Large intestine (tissue), 3 donors: ENCODE measurements around the gene LAPTM5. TPM values are rescaled to one million over a fixed set of nuclear protein-coding genes. Genes with fewer than 3 reads are reported as not detected.

Experiments
- DNase-seq, 2 donors: peaks; one replicate each; pipeline versions ENCODE4 v3.0.0 to v3.0.0-alpha.2; 2013
- H3K27ac ChIP-seq: one replicate; pipeline ENCODE4 v1.5.1; 2013; ENCODE audit warnings: low read length
- H3K27me3 ChIP-seq: 2 replicates; pipeline ENCODE4 v1.6.1; 2013; ENCODE audit warnings: low read length; ENCODE audit not compliant: control insufficient read depth, insufficient read depth
- H3K36me3 ChIP-seq: 2 replicates; pipeline ENCODE4 v1.6.1; 2013; ENCODE audit warnings: low read length; ENCODE audit not compliant: control insufficient read depth, insufficient read depth
- H3K4me1 ChIP-seq: one replicate; pipeline ENCODE4 v1.6.1; 2013; ENCODE audit warnings: low read length; ENCODE audit not compliant: control insufficient read depth, insufficient read depth
- H3K4me3 ChIP-seq: one replicate; pipeline ENCODE4 v1.5.1; 2013; ENCODE audit warnings: low read length
- H3K9me3 ChIP-seq: one replicate; pipeline ENCODE4 v1.6.1; 2013; ENCODE audit warnings: mild to moderate bottlenecking, low read depth, low read length, moderate library complexity; ENCODE audit not compliant: control insufficient read depth
- WGBS: methylation state at CpG from one replicate; pipeline ENCODE4 v1.1.5; 2013; ENCODE audit warnings: low lambda C conversion rate; ENCODE audit not compliant: insufficient coverage; 5-methylcytosine and 5-hydroxymethylcytosine counted together
- polyA plus RNA-seq: library from polyadenylated mRNA; unstranded; fragments of 120-200 nt; gene quantifications from one replicate; pipeline ENCODE4 v1.2.1, GENCODE V29; 2013

Gene LAPTM5
- polyA plus RNA-seq, 1 donor, result 39.9 TPM

- no peaks in the 10 kb centered on the region for H3K36me3 ChIP-seq
- peaks cover 68% of the 10 kb centered on the region for H3K4me1 ChIP-seq
- no peak for DNase-seq
- no peak overlapping the region for H3K4me3 ChIP-seq
- no peak overlapping the region for H3K27ac ChIP-seq
- no CpG with 5 or more reads among the region's 11 CpGs for WGBS
- H3K27me3 ChIP-seq, result no peaks in the 10 kb centered on the region
- H3K9me3 ChIP-seq, result peaks cover 7% of the 10 kb centered on the region
Measured at GRCh38 chr1:30742300-30742962, 15.1 kb downstream of the LAPTM5 start.

DNA sequence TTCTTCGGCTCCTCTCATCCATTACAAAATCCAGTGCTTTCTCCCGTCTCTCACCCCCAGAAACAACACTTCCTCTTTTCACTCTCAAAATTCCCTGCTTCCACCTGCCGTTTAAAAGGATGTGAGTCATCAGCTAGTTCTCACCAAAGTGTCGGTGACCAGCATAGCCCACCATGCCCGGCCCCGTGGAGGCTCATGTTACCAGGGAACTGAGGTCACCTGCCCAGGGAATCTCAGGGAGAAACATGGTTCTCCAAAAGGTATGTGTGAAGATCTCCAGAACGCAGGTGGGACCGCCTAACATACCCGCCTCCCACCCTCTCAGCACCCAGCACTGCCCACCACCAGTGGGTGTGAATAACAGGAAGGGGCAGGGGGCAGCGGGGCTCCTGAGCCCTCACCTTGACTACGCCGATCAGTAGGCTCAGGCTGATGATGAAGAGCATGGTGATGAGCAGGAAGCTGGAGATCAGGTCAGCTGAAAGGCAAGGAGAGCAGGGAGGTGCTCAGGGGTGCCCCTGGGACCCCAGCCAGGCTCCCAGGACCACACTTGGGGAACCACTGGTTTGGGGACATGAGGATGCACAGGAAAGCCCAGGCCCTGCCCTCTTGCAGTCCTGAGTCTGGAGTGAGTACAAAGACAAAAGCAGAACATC, 16.2 kb downstream of the LAPTM5 start:
- no peak for DNase-seq
- Histone ChIP-seq H3K27ac (peak overlapping the region; percentile 83), H3K9me3 (peaks cover 7% of the 10 kb centered on the region), H3K4me1 (peaks cover 63% of the 10 kb centered on the region), H3K36me3 (no peaks in the 10 kb centered on the region), H3K4me3 (no peak overlapping the region), H3K27me3 (no peaks in the 10 kb centered on the region)
- WGBS, result no CpG with 5 or more reads among the region's 12 CpGs

DNA sequence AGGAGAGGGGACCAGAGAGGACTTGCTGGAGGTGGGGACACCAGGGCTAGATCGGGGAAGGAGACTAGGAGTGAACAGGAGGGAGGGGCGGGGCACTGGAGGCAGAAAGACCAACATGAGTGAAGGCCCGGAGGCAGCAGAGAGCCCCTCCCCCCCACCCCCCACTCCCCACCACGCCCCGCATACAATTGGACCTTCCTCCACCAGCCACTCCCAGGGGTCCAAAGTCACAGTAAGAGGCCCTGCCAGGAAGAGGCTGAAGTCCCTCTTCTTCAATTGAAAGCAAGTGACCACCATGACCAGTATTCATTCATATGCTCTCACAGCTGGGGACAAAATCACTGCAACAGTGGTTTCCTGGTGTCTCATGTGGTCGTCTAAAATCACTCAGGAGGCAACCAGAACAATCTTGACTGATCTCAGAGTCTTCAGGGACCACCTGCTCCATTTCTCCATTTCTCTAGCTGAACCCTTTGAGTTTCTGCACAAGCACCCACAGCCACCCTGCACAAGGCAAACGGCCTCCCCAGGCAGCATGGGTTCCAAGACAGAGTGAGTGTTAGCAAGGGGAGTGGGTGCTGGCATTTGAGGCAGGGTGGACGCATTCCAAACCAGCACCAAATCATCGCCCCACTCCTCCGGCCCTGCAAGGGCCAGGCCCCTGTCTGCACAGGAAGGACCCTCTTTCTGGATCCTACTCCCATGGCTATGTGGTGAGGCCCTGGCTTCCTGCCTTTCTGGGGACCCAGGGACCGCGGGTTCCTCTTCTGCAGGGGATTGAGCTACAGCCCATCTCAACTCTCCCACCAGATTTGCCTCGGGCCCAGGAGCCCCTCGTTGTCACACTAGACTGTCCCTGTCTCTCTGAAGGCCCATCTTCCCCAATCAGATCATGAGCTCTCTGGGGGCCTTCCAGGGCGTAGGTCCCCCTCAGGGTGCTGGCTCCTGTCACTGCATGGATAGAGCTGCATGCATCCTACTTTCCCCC, 17.0 kb downstream of the LAPTM5 start:
- peaks cover 55% of the 10 kb centered on the region for H3K4me1 ChIP-seq
- WGBS, result no CpG with 5 or more reads among the region's 15 CpGs
- no peaks in the 10 kb centered on the region for H3K36me3 ChIP-seq
- peak overlapping the region; percentile 92 for H3K27ac ChIP-seq
- peaks cover 7% of the 10 kb centered on the region for H3K9me3 ChIP-seq
- no peak overlapping the region for H3K4me3 ChIP-seq
- peak; percentile 71 to 85 for DNase-seq
- no peaks in the 10 kb centered on the region for H3K27me3 ChIP-seq

DNA sequence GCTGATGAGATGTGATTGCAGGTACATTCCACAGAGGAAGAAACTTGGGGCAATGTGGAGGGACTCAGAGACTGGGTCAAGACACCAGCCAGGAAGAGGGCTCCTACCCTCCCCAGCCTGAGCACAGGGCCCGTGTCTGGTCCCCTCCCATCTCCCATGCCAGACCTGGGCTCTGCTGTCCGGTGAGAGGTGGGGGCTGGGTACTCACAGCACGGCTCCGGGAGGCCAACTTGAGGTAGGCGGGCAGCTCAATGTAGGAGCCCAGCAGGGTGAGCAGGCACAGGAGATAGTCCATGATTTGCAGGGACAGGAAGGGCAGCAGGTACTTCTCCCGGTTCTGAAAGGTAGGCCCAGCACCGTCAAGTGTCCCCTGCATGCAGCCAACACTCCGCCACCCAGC, 18.0 kb downstream of the LAPTM5 start:
- Histone ChIP-seq H3K4me1 (peaks cover 46% of the 10 kb centered on the region), H3K36me3 (no peaks in the 10 kb centered on the region), H3K4me3 (no peak overlapping the region), H3K27me3 (no peaks in the 10 kb centered on the region), H3K27ac (peak overlapping the region; percentile 92), H3K9me3 (peaks cover 7% of the 10 kb centered on the region)
- no CpG with 5 or more reads among the region's 8 CpGs for WGBS
- no peak for DNase-seq

DNA sequence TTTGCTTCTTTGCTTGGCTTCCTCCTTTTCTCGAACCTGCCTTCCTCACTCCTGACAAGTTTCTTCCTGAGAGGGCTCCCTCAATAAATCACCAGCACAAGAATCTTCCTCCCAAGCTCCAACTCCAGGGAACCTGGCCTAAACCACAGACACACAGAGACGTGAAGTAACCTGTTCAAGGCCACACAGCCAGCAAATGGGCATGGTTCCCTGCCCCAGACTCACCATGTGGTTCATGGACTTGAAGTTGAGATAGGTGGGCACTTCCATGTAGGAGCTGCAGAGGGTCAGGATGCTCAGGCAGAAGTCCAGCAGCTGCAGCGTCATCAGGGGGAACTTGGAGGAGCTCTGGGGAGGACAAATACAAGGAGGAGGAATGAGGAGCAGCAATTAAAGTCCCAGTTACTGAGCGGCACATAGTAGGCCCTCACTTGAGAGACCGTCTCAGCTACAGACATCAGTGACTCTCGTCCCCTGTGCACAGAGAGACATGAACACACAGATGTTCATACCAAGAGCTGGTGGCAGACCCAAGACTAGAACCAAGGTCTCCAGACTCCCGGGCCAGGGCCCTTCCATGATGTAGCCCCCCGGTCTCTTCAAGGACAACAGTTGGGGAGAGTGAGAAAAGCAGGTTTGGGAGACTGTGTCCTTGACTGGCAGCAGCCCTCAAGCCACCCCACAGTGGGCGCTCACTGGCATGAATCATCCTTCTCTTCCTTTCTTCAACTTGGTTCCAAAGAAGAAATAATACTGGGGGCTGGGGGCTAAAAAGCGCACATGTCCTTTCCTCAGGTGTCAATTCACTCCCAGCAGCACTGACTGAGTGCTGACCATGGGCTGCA, 18.6 kb downstream of the LAPTM5 start:
- Histone ChIP-seq H3K4me3 (no peak overlapping the region), H3K4me1 (peaks cover 39% of the 10 kb centered on the region), H3K27me3 (no peaks in the 10 kb centered on the region), H3K36me3 (no peaks in the 10 kb centered on the region), H3K27ac (peak overlapping the region; percentile 92), H3K9me3 (peaks cover 7% of the 10 kb centered on the region)
- WGBS, result 100% methylated on average over 1 of the region's 10 CpGs
- DNase-seq, result no peak

DNA sequence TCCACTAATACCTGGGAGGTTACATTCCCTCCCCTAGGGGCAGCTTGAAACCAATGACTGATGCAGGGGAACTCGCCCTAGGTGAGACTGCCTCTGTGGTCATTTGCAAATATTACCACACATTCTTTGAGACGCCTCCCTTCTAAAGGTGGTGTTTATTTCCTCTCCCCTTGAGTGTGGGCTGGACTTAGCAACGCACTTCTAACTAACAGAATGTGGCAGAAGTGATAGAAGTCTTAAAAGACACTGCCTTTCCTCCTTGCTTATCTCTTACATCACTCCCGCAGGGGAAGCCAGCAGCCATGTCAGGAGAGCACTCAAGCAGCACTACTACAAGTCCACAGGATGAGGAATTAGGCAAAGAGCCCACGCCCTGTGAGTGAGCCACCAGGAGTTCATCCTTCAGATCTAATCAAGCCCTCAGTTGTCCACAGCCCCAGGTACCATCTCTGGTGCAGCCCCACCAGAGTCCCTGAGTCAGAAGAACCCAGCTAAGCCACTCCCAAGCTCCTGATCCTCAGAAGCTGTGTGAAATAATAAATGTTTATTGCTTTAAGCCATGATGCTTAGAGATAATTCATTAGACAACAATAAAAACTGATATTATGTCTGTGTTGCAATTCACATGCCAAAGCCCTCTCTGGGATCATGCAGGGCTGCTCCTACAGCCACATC, 19.4 kb downstream of the LAPTM5 start:
- Histone ChIP-seq H3K4me1 (peaks cover 39% of the 10 kb centered on the region), H3K9me3 (peaks cover 7% of the 10 kb centered on the region), H3K27me3 (no peaks in the 10 kb centered on the region), H3K36me3 (no peaks in the 10 kb centered on the region), H3K27ac (peak overlapping the region; percentile 92), H3K4me3 (no peak overlapping the region)
- peak; percentile 55 to 76 for DNase-seq
- no CpG with 5 or more reads among the region's 5 CpGs for WGBS

GRCh38 chr1:30737357-30738039, 20.1 kb downstream of the LAPTM5 start:
- Histone ChIP-seq H3K36me3 (no peaks in the 10 kb centered on the region), H3K4me3 (no peak overlapping the region), H3K4me1 (peaks cover 39% of the 10 kb centered on the region), H3K27me3 (no peaks in the 10 kb centered on the region), H3K27ac (peak overlapping the region; percentile 92), H3K9me3 (peaks cover 7% of the 10 kb centered on the region)
- no peak for DNase-seq
- no CpG with 5 or more reads among the region's 14 CpGs for WGBS

GRCh38 chr1:30735668-30736498, 21.7 kb downstream of the LAPTM5 start:
- Histone ChIP-seq H3K27ac (no peak overlapping the region), H3K9me3 (peaks cover 7% of the 10 kb centered on the region), H3K27me3 (no peaks in the 10 kb centered on the region), H3K4me3 (no peak overlapping the region), H3K36me3 (no peaks in the 10 kb centered on the region), H3K4me1 (peaks cover 35% of the 10 kb centered on the region)
- DNase-seq, result no peak
- 87% methylated on average over 4 of the region's 6 CpGs for WGBS
